HepG2 (cell line): ENCODE results near the gene CDC123. TPM values are rescaled to one million over a fixed set of nuclear protein-coding genes. Genes with fewer than 3 reads are reported as not detected.

Source experiments
- ARNT2 ChIP-seq: sonication (generic); formaldehyde crosslinking; IDR thresholded peaks from 2 replicates; pipeline ENCODE4 v1.8.0; 2022; ENCODE audit warnings: mild to moderate bottlenecking, low read depth, missing genetic modification reagents, moderate library complexity
- HDAC2 ChIP-seq: sonication (generic); formaldehyde crosslinking; IDR thresholded peaks from 2 replicates; pipeline ENCODE4 v1.4.0; 2020; ENCODE audit warnings: missing genetic modification reagents
- KDM6A ChIP-seq: IDR thresholded peaks from 2 replicates; pipeline ENCODE4 v1.6.1; 2016; ENCODE audit warnings: low read depth
- PHF8 ChIP-seq: sonication (generic); formaldehyde crosslinking; IDR thresholded peaks from 2 replicates; pipeline ENCODE4 v1.5.0; 2020; ENCODE audit warnings: missing genetic modification reagents
- POLR2G ChIP-seq: fragments of 200-400 bp; formaldehyde crosslinking; IDR thresholded peaks from 2 replicates; pipeline ENCODE4 v1.6.1; 2018; ENCODE audit warnings: mild to moderate bottlenecking, low read depth, low read length, moderate library complexity
- ZNF441 ChIP-seq: sonication (generic); formaldehyde crosslinking; IDR thresholded peaks from 2 replicates; pipeline ENCODE4 v1.7.0; 2021; ENCODE audit warnings: missing genetic modification reagents, borderline replicate concordance
- polyA plus RNA-seq, 8 experiments: library from polyadenylated mRNA; depleted of rRNA in 3 of 8; stranded (reverse) in 7 of 8; unstranded in 1 of 8; fragments of >200 nt; fragmentation: Illumina TruSeq in 4 of 8; extraction: Trizol in 4 of 8; gene quantifications; 2 replicates each; pipeline versions ENCODE4 v1.2.1 to v1.2.3, GENCODE V29; 2011 to 2016; ENCODE audit warnings: low read depth in 4 of 8, missing spikeins in 1 of 8, mixed read lengths in 1 of 8; ENCODE audit not compliant: insufficient read depth in 1 of 8
- total RNA-seq, 5 experiments: library from RNA; depleted of rRNA; stranded (reverse); fragments of >200 nt; fragmentation: Illumina TruSeq; extraction: Trizol; gene quantifications; 2 replicates each; pipeline ENCODE4 v1.2.3, GENCODE V29; 2016; ENCODE audit warnings: low read depth in 1 of 5
- TF ChIP-seq, protein P1 (sequence below): sonication (generic); formaldehyde crosslinking; IDR thresholded peaks from 2 replicates; pipeline ENCODE4; 2020; ENCODE audit warnings: missing genetic modification reagents, mild to moderate bottlenecking, borderline replicate concordance
- TF ChIP-seq, protein P2 (sequence below): sonication (generic); formaldehyde crosslinking; IDR thresholded peaks from 2 replicates; pipeline ENCODE4 v1.8.0; 2022; ENCODE audit warnings: mild to moderate bottlenecking, missing genetic modification reagents, borderline replicate concordance
- TF ChIP-seq, protein P3 (sequence below): sonication (generic); formaldehyde crosslinking; IDR thresholded peaks from 2 replicates; pipeline ENCODE4 v1.8.0; 2022; ENCODE audit warnings: missing genetic modification reagents, mild to moderate bottlenecking, borderline replicate concordance
- TF ChIP-seq, protein P4 (sequence below): sonication (generic); formaldehyde crosslinking; conservative IDR thresholded peaks from 2 replicates; pipeline ENCODE4 v1.5.0; 2020; ENCODE audit warnings: missing genetic modification reagents

The CDC123 gene
- total and polyA plus RNA-seq, 2 of the 13 experiments (the other 11 are each of a cell fraction or from before 2014, with no cell fraction given), result 63.3 to 153 TPM

DNA sequence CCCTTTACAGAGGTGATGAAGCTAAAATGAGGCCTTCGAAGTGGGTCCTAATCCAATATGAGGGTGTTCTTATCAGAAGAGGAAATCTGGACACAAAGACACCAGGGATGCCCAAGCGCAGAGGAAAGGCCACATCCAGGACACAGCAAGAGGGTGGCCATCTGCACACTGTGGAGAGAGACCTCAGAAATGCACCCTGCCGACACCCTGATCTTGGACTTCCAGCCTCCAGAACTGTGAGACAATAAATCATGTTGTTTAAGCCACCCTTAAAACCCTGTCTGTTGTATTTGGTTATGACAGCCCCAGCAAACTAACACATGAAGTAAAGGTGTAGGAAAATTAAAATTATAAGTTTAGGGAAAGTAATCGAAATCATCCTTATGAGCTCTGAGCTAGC is 64.0 kb downstream of the CDC123 start (continued):
- TF ChIP-seq, protein P1, sequence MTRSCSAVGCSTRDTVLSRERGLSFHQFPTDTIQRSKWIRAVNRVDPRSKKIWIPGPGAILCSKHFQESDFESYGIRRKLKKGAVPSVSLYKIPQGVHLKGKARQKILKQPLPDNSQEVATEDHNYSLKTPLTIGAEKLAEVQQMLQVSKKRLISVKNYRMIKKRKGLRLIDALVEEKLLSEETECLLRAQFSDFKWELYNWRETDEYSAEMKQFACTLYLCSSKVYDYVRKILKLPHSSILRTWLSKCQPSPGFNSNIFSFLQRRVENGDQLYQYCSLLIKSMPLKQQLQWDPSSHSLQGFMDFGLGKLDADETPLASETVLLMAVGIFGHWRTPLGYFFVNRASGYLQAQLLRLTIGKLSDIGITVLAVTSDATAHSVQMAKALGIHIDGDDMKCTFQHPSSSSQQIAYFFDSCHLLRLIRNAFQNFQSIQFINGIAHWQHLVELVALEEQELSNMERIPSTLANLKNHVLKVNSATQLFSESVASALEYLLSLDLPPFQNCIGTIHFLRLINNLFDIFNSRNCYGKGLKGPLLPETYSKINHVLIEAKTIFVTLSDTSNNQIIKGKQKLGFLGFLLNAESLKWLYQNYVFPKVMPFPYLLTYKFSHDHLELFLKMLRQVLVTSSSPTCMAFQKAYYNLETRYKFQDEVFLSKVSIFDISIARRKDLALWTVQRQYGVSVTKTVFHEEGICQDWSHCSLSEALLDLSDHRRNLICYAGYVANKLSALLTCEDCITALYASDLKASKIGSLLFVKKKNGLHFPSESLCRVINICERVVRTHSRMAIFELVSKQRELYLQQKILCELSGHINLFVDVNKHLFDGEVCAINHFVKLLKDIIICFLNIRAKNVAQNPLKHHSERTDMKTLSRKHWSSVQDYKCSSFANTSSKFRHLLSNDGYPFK (CRISPR knock-in tag), result no peak
- TF ChIP-seq ZNF441 (CRISPR knock-in tag), result no peak
- TF ChIP-seq ARNT2 (CRISPR knock-in tag), result no peak
- no peak for TF ChIP-seq POLR2G
- TF ChIP-seq, protein P2, sequence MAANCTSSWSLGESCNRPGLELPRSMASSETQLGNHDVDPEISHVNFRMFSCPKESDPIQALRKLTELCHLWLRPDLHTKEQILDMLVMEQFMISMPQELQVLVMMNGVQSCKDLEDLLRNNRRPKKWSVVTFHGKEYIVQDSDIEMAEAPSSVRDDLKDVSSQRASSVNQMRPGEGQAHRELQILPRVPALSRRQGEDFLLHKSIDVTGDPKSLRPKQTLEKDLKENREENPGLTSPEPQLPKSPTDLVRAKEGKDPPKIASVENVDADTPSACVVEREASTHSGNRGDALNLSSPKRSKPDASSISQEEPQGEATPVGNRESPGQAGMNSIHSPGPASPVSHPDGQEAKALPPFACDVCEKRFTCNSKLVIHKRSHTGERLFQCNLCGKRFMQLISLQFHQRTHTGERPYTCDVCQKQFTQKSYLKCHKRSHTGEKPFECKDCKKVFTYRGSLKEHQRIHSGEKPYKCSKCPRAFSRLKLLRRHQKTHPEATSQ (CRISPR knock-in tag), result no peak
- no peak for TF ChIP-seq KDM6A
- TF ChIP-seq, protein P3, sequence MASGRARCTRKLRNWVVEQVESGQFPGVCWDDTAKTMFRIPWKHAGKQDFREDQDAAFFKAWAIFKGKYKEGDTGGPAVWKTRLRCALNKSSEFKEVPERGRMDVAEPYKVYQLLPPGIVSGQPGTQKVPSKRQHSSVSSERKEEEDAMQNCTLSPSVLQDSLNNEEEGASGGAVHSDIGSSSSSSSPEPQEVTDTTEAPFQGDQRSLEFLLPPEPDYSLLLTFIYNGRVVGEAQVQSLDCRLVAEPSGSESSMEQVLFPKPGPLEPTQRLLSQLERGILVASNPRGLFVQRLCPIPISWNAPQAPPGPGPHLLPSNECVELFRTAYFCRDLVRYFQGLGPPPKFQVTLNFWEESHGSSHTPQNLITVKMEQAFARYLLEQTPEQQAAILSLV, result no peak
- TF ChIP-seq HDAC2 (CRISPR knock-in tag), result no peak
- TF ChIP-seq PHF8 (CRISPR knock-in tag), result no peak
- TF ChIP-seq, protein P4, sequence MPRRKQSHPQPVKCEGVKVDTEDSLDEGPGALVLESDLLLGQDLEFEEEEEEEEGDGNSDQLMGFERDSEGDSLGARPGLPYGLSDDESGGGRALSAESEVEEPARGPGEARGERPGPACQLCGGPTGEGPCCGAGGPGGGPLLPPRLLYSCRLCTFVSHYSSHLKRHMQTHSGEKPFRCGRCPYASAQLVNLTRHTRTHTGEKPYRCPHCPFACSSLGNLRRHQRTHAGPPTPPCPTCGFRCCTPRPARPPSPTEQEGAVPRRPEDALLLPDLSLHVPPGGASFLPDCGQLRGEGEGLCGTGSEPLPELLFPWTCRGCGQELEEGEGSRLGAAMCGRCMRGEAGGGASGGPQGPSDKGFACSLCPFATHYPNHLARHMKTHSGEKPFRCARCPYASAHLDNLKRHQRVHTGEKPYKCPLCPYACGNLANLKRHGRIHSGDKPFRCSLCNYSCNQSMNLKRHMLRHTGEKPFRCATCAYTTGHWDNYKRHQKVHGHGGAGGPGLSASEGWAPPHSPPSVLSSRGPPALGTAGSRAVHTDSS (CRISPR knock-in tag), result no peak
